ENCODE results near the gene ITPRIP.

Gene ITPRIP

DNA sequence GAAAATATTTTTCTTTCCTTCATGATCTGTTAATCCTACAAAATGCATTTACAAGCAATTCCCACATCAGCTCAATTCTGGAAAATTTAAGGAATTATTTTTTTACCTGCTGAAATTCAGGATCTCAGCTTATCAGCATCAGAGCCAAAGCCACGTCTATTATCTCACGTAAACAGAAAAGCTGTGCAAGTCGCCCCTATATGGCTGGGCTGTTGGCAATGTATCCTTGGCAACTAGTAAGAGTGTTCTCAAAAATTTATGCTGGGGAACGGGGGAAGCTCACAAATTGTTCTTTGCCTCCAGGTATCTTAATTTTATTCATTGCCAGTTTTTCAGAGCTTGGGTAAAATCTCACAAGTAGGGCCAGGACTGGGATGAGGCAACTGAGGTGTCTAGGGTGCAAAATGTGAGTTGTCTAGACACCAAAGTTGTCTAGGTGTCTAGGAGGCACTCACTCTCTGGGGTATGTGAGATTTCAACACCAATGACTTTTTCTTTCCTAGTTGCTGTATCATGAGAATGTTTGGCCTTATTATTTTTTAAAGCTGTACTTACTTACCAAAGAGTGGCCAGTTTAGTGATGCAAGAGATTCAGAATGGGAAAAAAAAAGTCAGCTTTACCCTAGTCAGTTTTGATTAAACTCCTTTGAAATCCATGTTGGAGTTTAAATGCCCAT is 64.2 kb downstream of the ITPRIP start:
- Histone ChIP-seq H3K36me3 (ENCODE audit: low read depth) (peaks cover 18% of the 10 kb centered on the region), H3K4me1 (ENCODE audit: insufficient read depth, poor library complexity, severe bottlenecking) (peaks cover 7% of the 10 kb centered on the region), H3K4me3 (ENCODE audit: severe bottlenecking) (no peak overlapping the region), H3K27ac (ENCODE audit: poor library complexity, severe bottlenecking) (no peak overlapping the region), H3K27me3 (ENCODE audit: insufficient read depth, poor library complexity, severe bottlenecking) (no peaks in the 10 kb centered on the region), H3K9me3 (ENCODE audit: severe bottlenecking) (no peaks in the 10 kb centered on the region)
- TF ChIP-seq, protein P1, sequence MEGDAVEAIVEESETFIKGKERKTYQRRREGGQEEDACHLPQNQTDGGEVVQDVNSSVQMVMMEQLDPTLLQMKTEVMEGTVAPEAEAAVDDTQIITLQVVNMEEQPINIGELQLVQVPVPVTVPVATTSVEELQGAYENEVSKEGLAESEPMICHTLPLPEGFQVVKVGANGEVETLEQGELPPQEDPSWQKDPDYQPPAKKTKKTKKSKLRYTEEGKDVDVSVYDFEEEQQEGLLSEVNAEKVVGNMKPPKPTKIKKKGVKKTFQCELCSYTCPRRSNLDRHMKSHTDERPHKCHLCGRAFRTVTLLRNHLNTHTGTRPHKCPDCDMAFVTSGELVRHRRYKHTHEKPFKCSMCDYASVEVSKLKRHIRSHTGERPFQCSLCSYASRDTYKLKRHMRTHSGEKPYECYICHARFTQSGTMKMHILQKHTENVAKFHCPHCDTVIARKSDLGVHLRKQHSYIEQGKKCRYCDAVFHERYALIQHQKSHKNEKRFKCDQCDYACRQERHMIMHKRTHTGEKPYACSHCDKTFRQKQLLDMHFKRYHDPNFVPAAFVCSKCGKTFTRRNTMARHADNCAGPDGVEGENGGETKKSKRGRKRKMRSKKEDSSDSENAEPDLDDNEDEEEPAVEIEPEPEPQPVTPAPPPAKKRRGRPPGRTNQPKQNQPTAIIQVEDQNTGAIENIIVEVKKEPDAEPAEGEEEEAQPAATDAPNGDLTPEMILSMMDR (IDR thresholded peaks at IDR 0.05; ENCODE audit: poor library complexity, severe bottlenecking) = no peak
- DNase-seq (ENCODE audit: low spot score) (no peak), ATAC-seq (ENCODE audit: low read depth) (no peak)

DNA sequence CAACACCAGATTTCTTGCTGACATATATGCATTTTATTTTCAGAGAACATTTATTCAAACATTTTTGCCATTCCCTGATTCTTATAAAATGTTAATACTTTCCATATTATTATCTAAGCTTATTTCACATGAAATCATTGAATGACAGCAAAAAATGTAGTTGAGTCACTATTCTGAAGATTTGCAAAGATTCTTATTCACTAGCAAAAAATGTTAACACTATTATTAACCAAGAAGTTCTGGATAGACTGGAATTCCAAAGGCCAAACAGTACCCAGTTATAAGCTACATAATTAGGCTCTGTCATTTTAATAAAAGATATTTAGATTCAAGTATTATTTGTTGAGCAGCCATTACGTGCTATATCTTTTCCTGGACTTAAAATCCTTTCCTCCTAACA is 65.0 kb downstream of the ITPRIP start:
- H3K4me3 ChIP-seq (ENCODE audit: severe bottlenecking) = no peak overlapping the region
- ATAC-seq (ENCODE audit: low read depth) = no peak
- H3K36me3 ChIP-seq (ENCODE audit: low read depth) = peaks cover 11% of the 10 kb centered on the region
- no peaks in the 10 kb centered on the region for H3K9me3 ChIP-seq (ENCODE audit: severe bottlenecking)
- TF ChIP-seq, protein P1 (IDR thresholded peaks at IDR 0.05; ENCODE audit: poor library complexity, severe bottlenecking) = no peak
- H3K4me1 ChIP-seq (ENCODE audit: insufficient read depth, poor library complexity, severe bottlenecking) = peaks cover 7% of the 10 kb centered on the region
- no peak for DNase-seq (ENCODE audit: low spot score)
- H3K27me3 ChIP-seq (ENCODE audit: insufficient read depth, poor library complexity, severe bottlenecking) = no peaks in the 10 kb centered on the region
- no peak overlapping the region for H3K27ac ChIP-seq (ENCODE audit: poor library complexity, severe bottlenecking)

DNA sequence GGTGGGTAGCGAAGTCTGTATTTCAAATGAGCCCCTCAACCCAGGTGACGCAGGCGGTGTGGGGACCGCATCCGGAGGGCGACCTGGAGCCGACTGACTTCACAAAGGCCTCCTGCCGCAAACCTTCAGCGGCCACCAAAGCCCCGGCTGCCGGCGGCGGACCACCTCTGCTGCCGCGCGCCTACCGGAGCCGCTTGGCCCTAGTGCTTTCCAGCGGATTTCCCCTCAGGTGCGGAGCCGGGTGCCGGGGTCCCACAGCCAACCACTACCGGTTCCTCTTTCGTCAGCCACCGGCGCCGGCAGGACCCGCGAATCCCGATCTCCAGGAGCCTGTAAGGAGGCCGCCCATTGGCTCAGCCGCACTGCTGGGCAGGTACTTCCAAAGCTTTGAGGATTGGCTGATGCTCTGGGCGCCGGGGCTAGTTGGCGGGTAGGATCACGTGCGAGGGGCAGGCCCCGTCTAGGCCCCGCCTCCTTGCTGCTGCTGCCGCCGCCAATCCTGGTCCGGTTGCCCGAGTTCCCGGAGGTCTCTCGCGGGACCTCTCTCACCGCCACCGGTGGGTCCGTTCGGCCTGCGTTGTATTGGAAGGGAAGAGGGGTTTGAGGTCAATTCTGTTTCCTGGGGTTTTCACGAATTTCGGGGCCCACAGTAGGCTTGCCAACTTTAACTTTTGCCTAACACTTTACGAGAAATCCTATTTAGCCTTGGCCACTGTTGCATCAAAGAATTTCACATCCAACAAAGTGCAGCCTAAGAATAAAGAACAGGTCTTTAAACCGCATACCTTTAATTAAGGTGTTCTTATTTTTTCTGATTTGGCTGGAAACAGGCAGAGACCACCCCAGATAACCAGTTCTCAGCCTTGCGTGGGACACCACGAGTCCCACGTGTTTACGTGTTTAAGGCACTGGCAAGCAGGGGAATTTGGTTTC is 69.3 kb downstream of the ITPRIP start, which contains the start of gene GSTO2:
GSTO2 (plus strand) TSS at position 472 of the 933 bp plus-strand sequence. CDS start 5,732 bp downstream, outside the sequence.
- TF ChIP-seq, protein P1 (IDR thresholded peaks at IDR 0.05; ENCODE audit: poor library complexity, severe bottlenecking) = no peak
- Histone ChIP-seq H3K36me3 (ENCODE audit: low read depth) (peaks cover 42% of the 10 kb centered on the region), H3K4me1 (ENCODE audit: insufficient read depth, poor library complexity, severe bottlenecking) (no peaks in the 10 kb centered on the region), H3K27ac (ENCODE audit: poor library complexity, severe bottlenecking) (peak within 1 kb of the TSS; percentile 40), H3K9me3 (ENCODE audit: severe bottlenecking) (no peaks in the 10 kb centered on the region), H3K4me3 (ENCODE audit: severe bottlenecking) (peak within 1 kb of the TSS; percentile 76), H3K27me3 (ENCODE audit: insufficient read depth, poor library complexity, severe bottlenecking) (no peaks in the 10 kb centered on the region)
- DNase-seq (ENCODE audit: low spot score) (peak; percentile 100), ATAC-seq (ENCODE audit: low read depth) (peak; percentile 99)

DNA sequence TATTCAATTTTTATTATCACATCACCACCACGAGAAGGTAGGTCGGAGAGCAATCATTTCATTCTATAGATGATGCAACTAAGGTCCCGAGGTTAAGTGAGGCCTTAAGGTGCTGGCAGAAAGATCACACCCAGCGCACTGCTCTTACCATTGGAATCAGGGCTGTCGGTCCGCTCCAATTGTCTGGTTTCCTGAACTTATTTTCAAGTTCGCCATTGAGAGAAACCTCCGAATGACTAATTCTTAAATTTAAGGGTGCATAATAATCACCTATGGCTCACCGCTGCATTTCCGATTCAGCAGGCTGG is 69.9 kb downstream of the ITPRIP start:
- TF ChIP-seq, protein P1 (IDR thresholded peaks at IDR 0.05; ENCODE audit: poor library complexity, severe bottlenecking) = no peak
- H3K4me3 ChIP-seq (ENCODE audit: severe bottlenecking) = peak overlapping the region; percentile 76
- H3K4me1 ChIP-seq (ENCODE audit: insufficient read depth, poor library complexity, severe bottlenecking) = no peaks in the 10 kb centered on the region
- H3K36me3 ChIP-seq (ENCODE audit: low read depth) = peaks cover 48% of the 10 kb centered on the region
- ATAC-seq (ENCODE audit: low read depth) = no peak
- no peaks in the 10 kb centered on the region for H3K9me3 ChIP-seq (ENCODE audit: severe bottlenecking)
- H3K27ac ChIP-seq (ENCODE audit: poor library complexity, severe bottlenecking) = peak overlapping the region; percentile 40
- no peaks in the 10 kb centered on the region for H3K27me3 ChIP-seq (ENCODE audit: insufficient read depth, poor library complexity, severe bottlenecking)
- DNase-seq (ENCODE audit: low spot score) = no peak

Measured in RWPE2 (cell line).